Right lobe of liver (tissue), 6 donors: ENCODE measurements around the gene CASP3. TPM values are rescaled to one million over a fixed set of nuclear protein-coding genes. Genes with fewer than 3 reads are reported as not detected.
"Not testable (repeated sequence)": the region's sequence is repeated elsewhere in the genome, so short reads cannot be mapped to it uniquely, and the experiment has no call there.

Experiments used
- ATAC-seq, 4 donors: fragments of 200-7000 bp; cut with Tn5 transposase; one replicate each; pipeline ENCODE4 v1.9.1; 2020; ENCODE audit warnings: mild to moderate bottlenecking in 4 of 4, moderate library complexity in 4 of 4
- DNase-seq, 3 donors: peaks; one replicate each; pipeline ENCODE4 v3.0.0-alpha.2; 2020
- H3K27ac ChIP-seq, 3 donors: fragments of 200-600 bp; one replicate each; pipeline ENCODE4 v1.8.0; 2022
- H3K27me3 ChIP-seq, 2 donors: fragments of 200-600 bp; one replicate each; pipeline ENCODE4 v1.8.0; 2022
- H3K36me3 ChIP-seq, 4 donors: fragments of 200-600 bp; sonication (generic) in 1 of 4; one replicate each; pipeline versions ENCODE4 v1.5.1 to v1.8.0; 2017 to 2022; ENCODE audit warnings: control low read depth in 1 of 4
- H3K4me1 ChIP-seq, 4 donors: fragments of 200-600 bp; sonication (generic) in 1 of 4; one replicate each; pipeline versions ENCODE4 v1.5.1 to v1.8.0; 2017 to 2022; ENCODE audit warnings: control low read depth in 1 of 4
- H3K4me3 ChIP-seq, 3 donors: fragments of 200-600 bp; one replicate each; pipeline ENCODE4 v1.8.0; 2022
- H3K9me3 ChIP-seq, 4 donors: fragments of 200-600 bp; sonication (generic) in 1 of 4; one replicate each; pipeline versions ENCODE4 v1.5.1 to v1.8.0; 2017 to 2022; ENCODE audit warnings: control low read depth in 1 of 4
- CTCF ChIP-seq, 4 donors: fragments of 200-600 bp in 3 of 4; fragments of 450-650 bp in 1 of 4; IDR thresholded peaks; one replicate each; pipeline versions ENCODE4 v1.5.1 to v1.8.0; 2016 to 2022; ENCODE audit warnings: antibody characterized with exemption in 4 of 4, mild to moderate bottlenecking in 2 of 4
- POLR2A ChIP-seq: fragments of 450-650 bp; IDR thresholded peaks from one replicate; pipeline ENCODE4 v1.6.1; 2017; ENCODE audit warnings: antibody characterized with exemption, mild to moderate bottlenecking
- whole genome bisulfite sequencing: methylation state at CpG from one replicate; pipeline ENCODE4 v1.1.6; 2018; ENCODE audit warnings: low coverage, low lambda C conversion rate; ENCODE audit not compliant: insufficient coverage; ENCODE audit errors: missing lambda C conversion rate; 5-methylcytosine and 5-hydroxymethylcytosine counted together
- intact Hi-C, 2 donors: fragments of 100-400 bp; cut with DNase I; formaldehyde crosslinking; loops; one replicate each; pipeline versions ENCODE4 v1.11.2 to v1.14.1; 2022
- total RNA-seq, 6 experiments: library from RNA; depleted of rRNA in 2 of 6; stranded (reverse); fragments of >200 nt in 2 of 6; fragmentation: NEBNext Ultra II Directional in 3 of 6; extraction: Animal tissue kit (Norgen Biotek cat#: 25700) in 3 of 6; gene quantifications; one replicate each; pipeline versions ENCODE4 v1.1.0 to v1.2.4, GENCODE V29; 2016 to 2023
- donor health status: DM: no; HTN: yes; CAD: no.
- donor health status: DM: no; HTN: no; CAD: no.
- donor health status: DM: no; HTN: no; CAD: no.
- donor health status: DM: no; HTN: yes; CAD: no.
- donor health status: DM: no; HTN: yes; CAD: no.

CASP3 gene
- total RNA-seq, 6 experiments from 2014 or later: 9.6 to 19.6 (median 13.2) TPM

GRCh38 chr4:184662236-184662635 is 13.0 kb upstream of the CASP3 start:
- Histone ChIP-seq H3K4me3 (no peak overlapping the region), H3K27ac (no peak overlapping the region), H3K36me3 (no peaks in the 10 kb centered on the region), H3K4me1 (peaks cover 0 to 11% (median 0%) of the 10 kb centered on the region in 4 donors), H3K27me3 (no peaks in the 10 kb centered on the region), H3K9me3 (no peaks in the 10 kb centered on the region)
- intact Hi-C loops: no loop called here
- ATAC-seq: no peak
- no peak for DNase-seq
- no peak for TF ChIP-seq CTCF (IDR thresholded peaks at IDR 0.05)
- no peak for TF ChIP-seq POLR2A
- WGBS: 44% methylated on average over 1 of the region's 1 CpG

GRCh38 chr4:184660978-184661377 is 11.7 kb upstream of the CASP3 start:
- ATAC-seq (no peak), DNase-seq (no peak)
- TF ChIP-seq CTCF (IDR thresholded peaks at IDR 0.05) (no peak), POLR2A (no peak)
- H3K4me3 ChIP-seq: no peak overlapping the region
- H3K27me3 ChIP-seq: no peaks in the 10 kb centered on the region
- intact Hi-C loops: no loop called here
- H3K9me3 ChIP-seq: no peaks in the 10 kb centered on the region
- H3K4me1 ChIP-seq: peaks cover 0 to 1% (median 0%) of the 10 kb centered on the region in 4 donors
- H3K27ac ChIP-seq: no peak overlapping the region
- no peaks in the 10 kb centered on the region for H3K36me3 ChIP-seq

- H3K4me3 ChIP-seq, H3K27me3 ChIP-seq, DNase-seq, H3K27ac ChIP-seq, intact Hi-C loops, H3K36me3 ChIP-seq, ATAC-seq, H3K4me1 ChIP-seq, H3K9me3 ChIP-seq: not testable (repeated sequence)
- WGBS: 99% methylated on average over 8 of the region's 9 CpGs
These were observed 8.6 kb upstream of the CASP3 start for GRCh38 chr4:184657820-184658219.

- Histone ChIP-seq H3K4me3 (no peak overlapping the region), H3K9me3 (no peaks in the 10 kb centered on the region), H3K27ac (no peak overlapping the region), H3K36me3 (no peaks in the 10 kb centered on the region), H3K27me3 (no peaks in the 10 kb centered on the region), H3K4me1 (no peaks in the 10 kb centered on the region)
- intact Hi-C loops: no loop called here
- DNase-seq: no peak
- WGBS: 75% methylated on average over 3 of the region's 3 CpGs
- no peak for ATAC-seq
- TF ChIP-seq POLR2A (no peak), CTCF (IDR thresholded peaks at IDR 0.05) (no peak)
These were observed 7.9 kb upstream of the CASP3 start for GRCh38 chr4:184657144-184657543.

- 96% methylated on average over 8 of the region's 8 CpGs for WGBS
- TF ChIP-seq POLR2A (no peak), CTCF (IDR thresholded peaks at IDR 0.05) (no peak)
These were observed 6.9 kb upstream of the CASP3 start for GRCh38 chr4:184655889-184656869.

More at GRCh38 chr4:184655889-184656869, 6.9 kb upstream of the CASP3 start:
- ATAC-seq (no peak), DNase-seq (no peak)
- no peaks in the 10 kb centered on the region for H3K36me3 ChIP-seq
- H3K4me3 ChIP-seq: no peak overlapping the region
- no peaks in the 10 kb centered on the region for H3K4me1 ChIP-seq
- H3K27me3 ChIP-seq: no peaks in the 10 kb centered on the region
- H3K27ac ChIP-seq: no peak overlapping the region
- H3K9me3 ChIP-seq: no peaks in the 10 kb centered on the region
- intact Hi-C loops: no loop called here
